OCI-LY1 (cell line): Measurements from ENCODE around the gene TANGO6.

Experiments used
- EZH2 ChIP-seq: fragments of 200-600 bp; sonication (generic), shearing (Covaris generic); IDR thresholded peaks from 2 replicates; pipeline ENCODE4 v1.8.0; 2017; ENCODE audit warnings: borderline replicate concordance, mixed run types, mild to moderate bottlenecking, antibody characterized with exemption, low read length, moderate library complexity, mixed read lengths
- TF ChIP-seq, protein P1 (sequence below): fragments of 200-600 bp; sonication (generic), shearing (Covaris generic); IDR thresholded peaks from 2 replicates; pipeline ENCODE4 v1.5.1; 2017; ENCODE audit warnings: mild to moderate bottlenecking, antibody characterized with exemption, low read length, moderate library complexity, mixed read lengths

GRCh38 chr16:68921637-68922036 is 78.3 kb downstream of the TANGO6 start:
- TF ChIP-seq, protein P1, sequence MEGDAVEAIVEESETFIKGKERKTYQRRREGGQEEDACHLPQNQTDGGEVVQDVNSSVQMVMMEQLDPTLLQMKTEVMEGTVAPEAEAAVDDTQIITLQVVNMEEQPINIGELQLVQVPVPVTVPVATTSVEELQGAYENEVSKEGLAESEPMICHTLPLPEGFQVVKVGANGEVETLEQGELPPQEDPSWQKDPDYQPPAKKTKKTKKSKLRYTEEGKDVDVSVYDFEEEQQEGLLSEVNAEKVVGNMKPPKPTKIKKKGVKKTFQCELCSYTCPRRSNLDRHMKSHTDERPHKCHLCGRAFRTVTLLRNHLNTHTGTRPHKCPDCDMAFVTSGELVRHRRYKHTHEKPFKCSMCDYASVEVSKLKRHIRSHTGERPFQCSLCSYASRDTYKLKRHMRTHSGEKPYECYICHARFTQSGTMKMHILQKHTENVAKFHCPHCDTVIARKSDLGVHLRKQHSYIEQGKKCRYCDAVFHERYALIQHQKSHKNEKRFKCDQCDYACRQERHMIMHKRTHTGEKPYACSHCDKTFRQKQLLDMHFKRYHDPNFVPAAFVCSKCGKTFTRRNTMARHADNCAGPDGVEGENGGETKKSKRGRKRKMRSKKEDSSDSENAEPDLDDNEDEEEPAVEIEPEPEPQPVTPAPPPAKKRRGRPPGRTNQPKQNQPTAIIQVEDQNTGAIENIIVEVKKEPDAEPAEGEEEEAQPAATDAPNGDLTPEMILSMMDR = no peak
- no peak for TF ChIP-seq EZH2
